Coronary artery (tissue), 2 donors: Measurements from ENCODE around the gene HIVEP1.

Source experiments
- DNase-seq: peaks from one replicate; pipeline ENCODE4 v3.0.0-alpha.2; 2017; ENCODE audit warnings: low spot score
- H3K27ac ChIP-seq, 2 donors: fragments of 200-600 bp; sonication (generic); one replicate each; pipeline ENCODE4 v1.5.1; 2016 to 2019
- H3K4me3 ChIP-seq: fragments of 200-600 bp; sonication (generic); 2 replicates; pipeline ENCODE4 v1.5.1; 2016; ENCODE audit warnings: mild to moderate bottlenecking, moderate library complexity
- TF ChIP-seq, protein P1 (sequence below): fragments of 200-600 bp; sonication (generic); IDR thresholded peaks from one replicate; pipeline ENCODE4 v1.5.1; 2019; ENCODE audit warnings: antibody characterized with exemption

HIVEP1 gene

DNA sequence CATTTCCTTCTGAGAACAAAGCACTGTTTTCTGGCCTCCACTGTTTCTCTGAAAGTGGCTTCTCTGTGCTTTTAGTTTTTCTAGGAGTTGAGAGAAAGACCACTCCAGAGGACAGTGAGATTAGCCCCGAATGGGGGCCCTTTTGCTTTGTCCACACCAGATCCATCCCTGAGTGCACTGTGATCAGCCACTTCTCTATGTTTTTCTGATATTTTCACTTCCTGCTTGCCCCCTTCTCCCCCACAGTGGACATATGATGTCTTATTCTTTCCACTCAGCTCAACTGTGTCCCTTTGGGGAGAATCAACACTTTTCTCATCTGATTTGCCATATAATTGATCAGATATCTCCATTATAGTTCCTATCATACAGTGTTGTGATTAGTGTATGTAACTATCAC, 35.6 kb upstream of the HIVEP1 start:
- TF ChIP-seq, protein P1, sequence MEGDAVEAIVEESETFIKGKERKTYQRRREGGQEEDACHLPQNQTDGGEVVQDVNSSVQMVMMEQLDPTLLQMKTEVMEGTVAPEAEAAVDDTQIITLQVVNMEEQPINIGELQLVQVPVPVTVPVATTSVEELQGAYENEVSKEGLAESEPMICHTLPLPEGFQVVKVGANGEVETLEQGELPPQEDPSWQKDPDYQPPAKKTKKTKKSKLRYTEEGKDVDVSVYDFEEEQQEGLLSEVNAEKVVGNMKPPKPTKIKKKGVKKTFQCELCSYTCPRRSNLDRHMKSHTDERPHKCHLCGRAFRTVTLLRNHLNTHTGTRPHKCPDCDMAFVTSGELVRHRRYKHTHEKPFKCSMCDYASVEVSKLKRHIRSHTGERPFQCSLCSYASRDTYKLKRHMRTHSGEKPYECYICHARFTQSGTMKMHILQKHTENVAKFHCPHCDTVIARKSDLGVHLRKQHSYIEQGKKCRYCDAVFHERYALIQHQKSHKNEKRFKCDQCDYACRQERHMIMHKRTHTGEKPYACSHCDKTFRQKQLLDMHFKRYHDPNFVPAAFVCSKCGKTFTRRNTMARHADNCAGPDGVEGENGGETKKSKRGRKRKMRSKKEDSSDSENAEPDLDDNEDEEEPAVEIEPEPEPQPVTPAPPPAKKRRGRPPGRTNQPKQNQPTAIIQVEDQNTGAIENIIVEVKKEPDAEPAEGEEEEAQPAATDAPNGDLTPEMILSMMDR: no peak
- H3K27ac ChIP-seq: no peak overlapping the region
- DNase-seq: no peak

DNA sequence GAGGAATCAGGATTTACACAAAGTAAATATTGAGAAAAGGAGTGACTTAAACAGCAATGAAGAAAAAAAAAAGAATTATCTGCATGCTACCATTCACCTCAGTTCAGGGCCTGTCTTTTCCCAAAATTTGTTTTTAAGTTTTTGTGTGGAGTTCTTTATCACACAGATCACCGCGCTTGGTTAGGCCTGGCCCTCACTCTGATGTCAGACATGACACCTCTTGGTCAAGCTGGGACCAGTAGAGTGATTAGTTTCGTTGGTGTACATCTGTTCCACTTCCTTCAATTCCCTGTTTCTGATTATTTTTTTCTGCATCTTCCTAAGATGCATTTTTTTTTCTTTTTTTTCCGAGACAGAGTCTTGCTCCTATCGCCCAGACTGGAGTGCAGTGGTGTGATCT, 34.9 kb upstream of the HIVEP1 start:
- TF ChIP-seq, protein P1: no peak
- H3K4me3 ChIP-seq: no peak overlapping the region
- H3K27ac ChIP-seq: no peak overlapping the region
- DNase-seq: no peak

More for the DNA sequence above, 35.6 kb upstream of the HIVEP1 start:
- no peak overlapping the region for H3K4me3 ChIP-seq

DNA sequence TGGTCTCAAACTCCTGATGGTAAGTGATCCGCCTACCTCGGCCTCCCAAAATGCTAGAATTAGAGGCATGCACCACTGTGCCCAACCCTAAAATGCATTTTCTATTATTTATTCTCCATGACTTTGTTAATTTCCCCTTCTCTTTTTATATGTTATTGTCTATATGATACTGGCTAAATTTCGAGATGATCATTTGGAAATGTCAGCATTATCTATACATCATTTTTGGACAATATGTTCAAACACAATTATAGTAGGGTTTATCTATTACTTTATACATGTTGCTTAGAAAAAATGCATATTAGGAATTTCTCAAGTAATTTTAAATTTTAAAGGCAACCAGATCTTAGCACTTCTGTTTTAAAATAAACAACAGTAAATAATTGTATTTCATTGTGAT, 34.4 kb upstream of the HIVEP1 start:
- TF ChIP-seq, protein P1: no peak
- no peak for DNase-seq
- H3K4me3 ChIP-seq: no peak overlapping the region
- H3K27ac ChIP-seq: no peak overlapping the region

DNA sequence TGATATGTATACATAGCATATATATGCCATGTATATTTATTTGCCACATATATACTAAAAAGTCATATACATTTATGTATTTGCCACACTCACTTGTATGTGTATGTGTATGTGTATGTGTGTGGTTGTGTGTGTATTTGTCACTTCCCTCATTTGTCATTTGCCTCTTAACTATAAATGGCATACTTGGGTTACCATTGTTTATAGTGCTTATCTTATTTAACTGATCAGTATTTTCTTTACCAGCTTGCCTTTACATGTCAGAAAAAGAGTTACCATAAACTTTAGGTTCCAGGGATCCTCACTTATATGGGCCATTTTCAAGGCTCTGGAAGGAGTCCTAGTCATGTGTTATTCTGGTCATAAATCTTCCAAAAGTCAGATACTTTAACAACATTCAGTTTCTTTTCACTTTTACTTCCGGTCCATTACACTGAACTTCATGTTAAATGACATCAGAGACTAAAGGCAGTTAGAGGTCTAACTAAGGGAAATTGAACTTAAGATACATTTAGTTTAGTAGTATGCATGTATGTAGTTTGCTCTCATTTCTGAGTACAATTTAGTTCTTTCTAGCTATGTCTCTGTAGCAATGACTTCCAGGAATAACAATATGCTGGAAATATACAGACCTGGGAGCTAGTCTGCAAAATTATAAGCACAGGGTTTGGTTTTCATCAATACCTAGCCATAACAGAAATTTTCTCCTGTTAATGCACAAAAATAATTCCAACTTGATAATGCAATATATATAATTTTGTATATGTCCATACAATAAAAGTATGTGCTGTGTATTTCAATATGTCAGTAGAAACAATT, 33.7 kb upstream of the HIVEP1 start:
- no peak overlapping the region for H3K27ac ChIP-seq
- DNase-seq: no peak
- no peak overlapping the region for H3K4me3 ChIP-seq
- TF ChIP-seq, protein P1: no peak

DNA sequence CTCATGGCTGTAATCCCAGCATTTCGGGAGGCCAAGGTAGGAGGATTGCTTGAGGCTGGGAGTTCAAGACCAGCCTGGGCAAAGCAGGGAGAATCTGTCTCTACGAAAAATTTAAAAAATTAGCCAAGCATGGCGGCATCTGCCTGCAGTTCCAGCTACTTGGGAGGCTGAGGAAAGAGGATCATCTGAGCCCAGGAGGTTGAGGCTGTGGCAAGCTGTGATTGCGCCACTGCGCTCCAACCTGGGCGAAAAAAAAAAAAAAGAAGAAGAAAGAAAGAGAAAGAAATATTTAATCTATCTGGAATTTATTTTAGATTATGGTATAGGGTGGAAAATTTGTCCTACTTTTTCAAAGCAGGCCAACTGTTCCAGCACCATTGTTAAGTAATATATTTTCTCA, 32.2 kb upstream of the HIVEP1 start:
- DNase-seq: no peak
- H3K4me3 ChIP-seq: no peak overlapping the region
- H3K27ac ChIP-seq: no peak overlapping the region
- TF ChIP-seq, protein P1: no peak

DNA sequence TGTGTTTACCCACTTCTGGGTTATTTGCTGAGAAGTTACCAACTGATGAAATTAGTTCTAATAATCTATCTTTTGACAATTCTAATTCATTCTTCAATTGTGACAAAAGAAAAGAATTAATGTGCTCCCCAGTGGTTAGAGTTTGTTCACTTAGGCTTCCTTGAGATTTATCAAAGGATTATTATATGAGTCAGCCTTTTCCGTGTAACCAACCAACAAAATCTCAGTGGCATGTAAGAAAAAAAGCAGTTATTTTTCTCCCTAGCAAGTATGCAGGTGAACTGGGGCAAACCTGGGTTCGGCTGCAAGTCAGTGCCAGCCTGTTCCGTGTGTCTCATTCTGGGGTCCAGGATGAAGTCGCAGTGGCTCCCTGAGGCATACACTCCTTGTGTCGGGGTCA, 28.8 kb upstream of the HIVEP1 start:
- no peak for DNase-seq
- no peak overlapping the region for H3K27ac ChIP-seq
- TF ChIP-seq, protein P1: no peak
- H3K4me3 ChIP-seq: no peak overlapping the region

DNA sequence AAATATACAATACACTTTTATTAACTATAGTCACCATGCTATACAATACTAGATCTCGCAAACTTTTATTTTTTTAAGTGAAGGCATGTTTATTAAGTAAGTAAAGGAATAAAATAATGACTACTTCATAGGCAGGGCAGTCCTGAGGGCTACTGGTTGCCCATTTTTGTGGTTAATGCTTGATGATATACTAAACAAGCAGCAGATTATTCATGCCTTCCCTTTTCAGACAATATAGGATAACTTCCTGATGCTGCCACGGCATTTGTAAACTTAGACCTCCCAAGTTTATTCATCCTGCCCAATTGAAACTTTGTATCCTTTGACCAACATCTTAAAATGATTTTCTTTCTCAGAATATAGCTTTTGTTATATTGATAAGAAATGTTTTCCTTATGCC, 24.7 kb upstream of the HIVEP1 start:
- no peak for DNase-seq
- TF ChIP-seq, protein P1: no peak
- H3K4me3 ChIP-seq: no peak overlapping the region
- no peak overlapping the region for H3K27ac ChIP-seq
